ENCODE results near the gene CERS1.

DNA sequence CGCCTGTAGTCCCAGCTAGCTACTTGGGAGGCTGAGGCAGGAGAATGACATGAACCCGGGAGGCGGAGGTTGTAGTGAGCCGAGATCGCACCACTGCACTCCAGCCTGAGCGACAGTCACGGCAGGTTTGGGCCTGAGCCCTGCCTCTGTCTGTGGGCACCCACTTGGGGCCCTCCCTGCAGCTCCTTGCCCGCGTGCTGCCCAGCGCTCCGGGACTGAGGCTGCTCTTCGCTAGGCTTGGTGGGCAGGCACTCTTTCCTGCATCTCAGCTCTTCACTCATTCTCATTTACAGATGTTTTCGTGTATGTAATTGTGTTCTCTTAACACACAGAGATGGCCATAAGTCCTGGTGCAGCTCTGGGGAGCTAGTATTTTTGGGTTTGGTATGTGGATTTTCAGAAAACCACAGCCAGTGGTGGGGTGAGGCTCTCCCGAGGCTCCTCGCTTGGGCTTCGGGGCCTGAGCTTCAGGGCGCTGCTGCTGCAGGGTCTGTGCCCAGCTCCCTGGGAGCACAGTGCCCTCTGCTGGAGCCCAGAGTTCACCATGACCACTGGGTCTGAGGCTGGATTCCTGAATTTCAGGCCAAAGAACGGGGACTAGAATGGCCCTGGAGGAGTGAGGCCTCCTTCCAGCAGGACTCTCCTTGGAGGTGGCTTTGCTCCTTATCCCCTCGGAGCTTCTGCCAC, 49.0 kb downstream of the CERS1 start:
- TF ChIP-seq, protein P1, sequence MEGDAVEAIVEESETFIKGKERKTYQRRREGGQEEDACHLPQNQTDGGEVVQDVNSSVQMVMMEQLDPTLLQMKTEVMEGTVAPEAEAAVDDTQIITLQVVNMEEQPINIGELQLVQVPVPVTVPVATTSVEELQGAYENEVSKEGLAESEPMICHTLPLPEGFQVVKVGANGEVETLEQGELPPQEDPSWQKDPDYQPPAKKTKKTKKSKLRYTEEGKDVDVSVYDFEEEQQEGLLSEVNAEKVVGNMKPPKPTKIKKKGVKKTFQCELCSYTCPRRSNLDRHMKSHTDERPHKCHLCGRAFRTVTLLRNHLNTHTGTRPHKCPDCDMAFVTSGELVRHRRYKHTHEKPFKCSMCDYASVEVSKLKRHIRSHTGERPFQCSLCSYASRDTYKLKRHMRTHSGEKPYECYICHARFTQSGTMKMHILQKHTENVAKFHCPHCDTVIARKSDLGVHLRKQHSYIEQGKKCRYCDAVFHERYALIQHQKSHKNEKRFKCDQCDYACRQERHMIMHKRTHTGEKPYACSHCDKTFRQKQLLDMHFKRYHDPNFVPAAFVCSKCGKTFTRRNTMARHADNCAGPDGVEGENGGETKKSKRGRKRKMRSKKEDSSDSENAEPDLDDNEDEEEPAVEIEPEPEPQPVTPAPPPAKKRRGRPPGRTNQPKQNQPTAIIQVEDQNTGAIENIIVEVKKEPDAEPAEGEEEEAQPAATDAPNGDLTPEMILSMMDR (IDR thresholded peaks at IDR 0.05), result peak; percentile 78 to 93 (median 86)
- no peak for TF ChIP-seq POLR2A (IDR thresholded peaks at IDR 0.05)

Data from right lobe of liver (tissue), 4 donors.